Panc1 (cell line): ENCODE measurements around the gene TNRC6B. TPM values are rescaled to one million over a fixed set of nuclear protein-coding genes. Genes with fewer than 3 reads are reported as not detected.

ENCODE experiments used
- ATAC-seq: fragments of 200-7000 bp; cut with Tn5 transposase; 2 replicates; pipeline ENCODE4 v1.9.1; 2020; ENCODE audit warnings: mild to moderate bottlenecking, moderate library complexity
- BruUV-seq: library from RNA; stranded (reverse); fragments of 400-500 nt; replicated peaks from 2 replicates; lab custom pipeline; 2021; lab: Mats Ljungman, UMichigan
- CTCF ChIA-PET: fragments of 300-600 bp; sonication (Branson Sonifier 250); formaldehyde crosslinking; loops from one replicate; lab custom pipeline; 2022; ENCODE audit warnings: antibody characterized with exemption; lab: Charles Lee
- POLR2A ChIA-PET: fragments of 300-600 bp; sonication (Branson Sonifier 250); formaldehyde crosslinking; loops from one replicate; lab custom pipeline; 2022; ENCODE audit warnings: antibody characterized with exemption; lab: Charles Lee
- DNase-seq: peaks from one replicate; pipeline ENCODE4 v3.0.0-alpha.2; 2010; ENCODE audit warnings: low read depth, low spot score
- H3K27ac ChIP-seq: 2 replicates; pipeline ENCODE4 v1.5.1; 2011; ENCODE audit warnings: mild to moderate bottlenecking, low read length, inconsistent platforms
- H3K27me3 ChIP-seq: fragments of 200-500 bp; sonication (Bioruptor generic); 2 replicates; pipeline ENCODE4 v1.6.0; 2014; ENCODE audit warnings: low read length, inconsistent platforms; ENCODE audit not compliant: control insufficient read depth, insufficient read depth
- H3K36me3 ChIP-seq: fragments of 200-500 bp; sonication (Bioruptor generic); 2 replicates; pipeline ENCODE4 v1.5.1; 2014; ENCODE audit warnings: inconsistent platforms, mild to moderate bottlenecking, low read length, moderate library complexity; ENCODE audit not compliant: control insufficient read depth, insufficient read depth
- H3K4me1 ChIP-seq: 2 replicates; pipeline ENCODE4 v1.5.1; 2011; ENCODE audit warnings: inconsistent platforms, mild to moderate bottlenecking, low read length, moderate library complexity; ENCODE audit not compliant: control insufficient read depth, insufficient read depth
- H3K4me3 ChIP-seq, 2 experiments: 2 replicates each; pipeline ENCODE4 v1.5.1; 2011 to 2012; ENCODE audit warnings: low read depth in 2 of 2, low read length in 2 of 2, mild to moderate bottlenecking in 2 of 2, inconsistent platforms in 1 of 2, moderate library complexity in 1 of 2
- H3K9me3 ChIP-seq: fragments of 200-500 bp; sonication (Bioruptor generic); 2 replicates; pipeline ENCODE4 v1.5.1; 2014; ENCODE audit warnings: low read depth, mild to moderate bottlenecking, inconsistent platforms, low read length, moderate library complexity; ENCODE audit not compliant: control insufficient read depth, insufficient read depth
- CTCF ChIP-seq: fragments of 450-650 bp; IDR thresholded peaks from 2 replicates; pipeline ENCODE4 v1.5.1; 2017; ENCODE audit warnings: mild to moderate bottlenecking
- POLR2AphosphoS5 ChIP-seq: IDR thresholded peaks from 2 replicates; pipeline ENCODE4 v1.6.1; 2012; ENCODE audit warnings: mild to moderate bottlenecking, low read depth, low read length, moderate library complexity
- REST ChIP-seq, 2 experiments: IDR thresholded peaks; 2 replicates each; pipeline ENCODE4 v1.6.1; 2011 to 2012; ENCODE audit warnings: low read depth in 2 of 2, control low read depth in 1 of 2, low read length in 1 of 2, mild to moderate bottlenecking in 1 of 2, moderate library complexity in 1 of 2; ENCODE audit not compliant: insufficient read depth in 1 of 2
- SIN3A ChIP-seq: IDR thresholded peaks from 2 replicates; pipeline ENCODE4 v1.6.1; 2012; ENCODE audit warnings: low read depth, mild to moderate bottlenecking, low read length, moderate library complexity, borderline replicate concordance; ENCODE audit not compliant: insufficient read depth
- TCF7L2 ChIP-seq: IDR thresholded peaks from 2 replicates; pipeline ENCODE4 v1.6.1; 2011; ENCODE audit warnings: mild to moderate bottlenecking, low read depth, low read length, inconsistent platforms
- in situ Hi-C: cut with HindIII; loops from 2 replicates; pipeline ENCODE4 v1.10.0; 2016; ENCODE audit warnings: low sequenced_read_pairs, low pct_unique_long_range_greater_than_20kb
- intact Hi-C: fragments of 100-400 bp; cut with micrococcal nuclease; formaldehyde crosslinking; loops from one replicate; pipeline ENCODE4 v1.10.0; 2022; ENCODE audit not compliant: unreplicated experiment
- total RNA-seq: library from RNA; stranded (reverse); gene quantifications from one replicate; pipeline ENCODE4 v1.2.1, GENCODE V29; 2021; ENCODE audit not compliant: unreplicated experiment

The TNRC6B gene
- total RNA-seq, 1 experiment from 2014 or later: 30.7 TPM

GRCh38 chr22:40332319-40332781 lies 154.6 kb downstream of the TNRC6B start:
- H3K36me3 ChIP-seq: no peaks in the 10 kb centered on the region
- ChIA-PET POLR2A (no interaction called here), CTCF (no interaction called here)
- no peaks in the 10 kb centered on the region for H3K9me3 ChIP-seq
- H3K4me3 ChIP-seq: no peak overlapping the region
- in situ Hi-C loops: no loop called here
- intact Hi-C loops: no loop called here
- H3K27me3 ChIP-seq: no peaks in the 10 kb centered on the region
- no peak overlapping the region for H3K27ac ChIP-seq
- no peak for DNase-seq
- no peak for ATAC-seq
- H3K4me1 ChIP-seq: no peaks in the 10 kb centered on the region
- BruUV-seq: no TSS peak
- no peak for TF ChIP-seq POLR2AphosphoS5

- Histone ChIP-seq H3K4me3 (no peak overlapping the region), H3K9me3 (no peaks in the 10 kb centered on the region), H3K36me3 (no peaks in the 10 kb centered on the region), H3K27me3 (no peaks in the 10 kb centered on the region), H3K27ac (no peak overlapping the region), H3K4me1 (no peaks in the 10 kb centered on the region)
- intact Hi-C loops (no loop called here), in situ Hi-C loops (no loop called here)
- no peak for ATAC-seq
- ChIA-PET POLR2A (no interaction called here), CTCF (no interaction called here)
- TF ChIP-seq SIN3A: no peak
- TF ChIP-seq TCF7L2: no peak
- TF ChIP-seq POLR2AphosphoS5: no peak
- no peak for TF ChIP-seq CTCF
- TF ChIP-seq REST (IDR thresholded peaks at IDR 0.05; ENCODE audit: insufficient read depth in 1 of 2, low read depth in 2 of 2, low read length in 1 of 2): no peak
- DNase-seq: no peak
- no TSS peak for BruUV-seq
These were observed 156.3 kb downstream of the TNRC6B start for GRCh38 chr22:40334060-40334459.

GRCh38 chr22:40334899-40335298 lies 157.2 kb downstream of the TNRC6B start:
- intact Hi-C loops (no loop called here), in situ Hi-C loops (no loop called here)
- POLR2A ChIA-PET: no interaction called here
- TF ChIP-seq TCF7L2 (no peak), CTCF (no peak), SIN3A (no peak), REST (IDR thresholded peaks at IDR 0.05; ENCODE audit: insufficient read depth in 1 of 2, low read depth in 2 of 2, low read length in 1 of 2) (no peak), POLR2AphosphoS5 (no peak)
- DNase-seq (no peak), ATAC-seq (no peak)
- Histone ChIP-seq H3K27ac (no peak overlapping the region), H3K27me3 (no peaks in the 10 kb centered on the region), H3K36me3 (no peaks in the 10 kb centered on the region), H3K4me3 (no peak overlapping the region), H3K4me1 (no peaks in the 10 kb centered on the region), H3K9me3 (no peaks in the 10 kb centered on the region)
- CTCF ChIA-PET: no interaction called here
- no TSS peak for BruUV-seq
